DMS 273 treated with DMSO at 0.1 percent for 48 hours (cell line): ENCODE measurements around the gene RGS6.

Source experiments
- DNase-seq: peaks from one replicate; lab custom pipeline; 2025; lab: John Stamatoyannopoulos, UW

RGS6 gene

DNA sequence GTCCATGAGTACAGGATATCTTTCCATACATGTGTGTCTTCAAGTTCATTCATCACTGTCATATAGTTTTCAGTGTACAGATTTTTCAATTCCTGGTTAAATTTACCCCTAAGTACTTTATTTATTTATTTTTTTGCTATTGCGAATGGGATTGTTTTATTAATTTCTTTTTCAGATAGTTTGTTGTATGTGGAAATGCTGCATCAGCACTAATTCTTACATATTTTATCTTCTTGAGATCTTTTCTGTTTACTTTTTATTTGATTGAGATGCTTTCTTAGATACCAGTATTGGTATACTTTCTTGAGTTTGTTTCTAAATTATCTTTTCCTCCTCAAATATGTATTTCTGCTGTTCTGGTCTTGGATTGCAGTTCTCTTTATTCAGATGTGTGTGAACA lies 148.9 kb downstream of the RGS6 start:
- DNase-seq: no peak

DNA sequence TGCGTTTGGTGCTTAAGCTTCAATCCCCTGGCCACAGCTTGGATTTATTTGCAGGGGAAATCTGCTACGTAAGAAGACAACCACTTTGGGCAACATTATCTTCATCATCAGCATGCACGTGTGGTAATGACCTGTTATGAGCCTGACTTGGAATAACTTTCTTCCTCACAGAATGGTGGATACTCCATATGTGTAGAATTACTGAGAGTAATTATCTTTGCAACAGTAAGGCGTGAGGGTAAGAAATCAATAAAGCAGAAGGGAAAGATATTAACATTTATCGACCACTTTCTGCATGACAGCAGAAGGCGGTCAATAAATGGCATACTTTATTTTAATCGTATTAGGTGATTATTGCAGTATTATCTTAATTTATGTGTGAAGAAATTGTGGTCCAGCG lies 152.7 kb downstream of the RGS6 start:
- DNase-seq: no peak

DNA sequence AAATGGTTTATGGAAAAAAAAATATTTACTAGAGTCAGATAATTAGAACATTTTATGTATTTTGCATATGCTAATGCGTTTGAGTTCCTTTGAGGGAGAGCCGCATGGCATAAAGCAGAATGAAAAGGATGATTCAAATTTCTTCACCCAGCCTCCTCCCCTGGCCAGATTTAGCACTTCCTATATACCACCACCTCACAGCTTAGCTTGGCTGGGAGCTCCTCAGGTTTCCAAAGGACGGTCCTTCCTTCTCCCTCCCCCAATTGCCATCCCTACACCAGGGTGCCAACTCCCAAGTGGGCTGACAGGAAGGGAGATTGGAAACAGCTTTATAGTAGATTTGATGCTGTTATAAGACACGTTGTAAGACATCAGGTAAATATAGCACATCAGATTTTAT lies 157.4 kb downstream of the RGS6 start:
- DNase-seq: no peak

DNA sequence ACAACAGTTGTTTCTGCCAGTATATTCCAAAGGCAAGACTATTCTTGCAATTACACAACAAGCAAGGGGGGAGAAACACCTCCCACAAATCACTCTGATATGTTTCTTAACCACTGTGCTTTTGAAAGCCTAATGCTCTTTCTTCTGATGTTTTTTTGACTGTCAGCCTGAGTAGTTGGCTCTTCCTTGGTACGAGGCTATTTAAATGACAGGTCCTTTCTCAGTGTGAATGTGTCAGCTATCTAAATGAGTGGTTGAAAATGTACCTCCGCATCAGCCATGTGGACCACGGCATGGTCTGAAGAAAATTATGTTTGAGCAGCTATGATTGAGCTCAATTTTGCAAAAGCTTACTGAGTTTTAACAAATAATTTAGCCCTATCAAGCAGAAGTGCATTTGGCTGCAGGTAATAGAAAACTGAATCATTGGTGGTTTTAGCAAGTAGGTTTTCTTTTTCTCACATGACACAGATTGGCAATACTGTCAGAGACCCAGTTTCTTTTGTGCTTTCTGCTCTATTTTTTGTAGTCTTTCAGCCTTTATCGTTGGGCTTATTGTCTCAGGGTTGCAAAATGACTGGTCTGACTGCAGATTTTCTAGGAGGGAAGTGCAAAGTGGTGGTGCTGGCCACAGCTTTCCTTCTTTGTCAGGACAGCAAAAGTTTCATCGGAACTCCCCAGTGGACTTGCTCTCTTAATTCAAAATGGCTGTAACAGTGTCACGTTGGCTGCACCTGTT lies 162.8 kb downstream of the RGS6 start:
- no peak for DNase-seq

DNA sequence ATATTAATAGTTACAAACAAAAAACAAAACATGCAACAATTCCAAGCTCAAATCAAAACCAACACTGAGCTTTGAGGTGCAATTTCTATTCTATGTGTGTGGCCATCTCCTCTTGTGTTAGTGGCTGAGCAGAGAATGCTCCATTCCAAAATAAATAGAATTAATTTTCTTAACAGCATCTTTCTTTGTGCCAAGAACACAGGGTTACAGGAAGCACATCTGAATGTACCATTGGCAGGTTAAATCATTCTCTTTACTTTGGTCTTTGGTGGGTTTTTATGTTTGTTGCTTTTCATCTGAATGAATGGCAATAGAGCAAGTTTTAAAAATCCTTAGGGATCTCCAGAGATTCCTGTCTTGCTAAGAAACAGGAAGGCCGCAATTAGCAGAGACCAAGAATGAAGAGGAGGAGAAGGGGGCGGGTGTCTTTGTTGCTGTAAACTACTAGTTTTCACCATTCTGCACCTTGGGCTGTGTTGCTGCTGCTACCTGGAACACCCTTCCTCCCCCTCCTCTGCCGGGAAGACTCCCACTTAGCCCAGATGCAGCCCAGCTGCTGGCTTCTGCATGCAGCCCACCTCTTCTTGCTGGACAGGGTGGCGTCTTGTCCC lies 165.0 kb downstream of the RGS6 start:
- no peak for DNase-seq

DNA sequence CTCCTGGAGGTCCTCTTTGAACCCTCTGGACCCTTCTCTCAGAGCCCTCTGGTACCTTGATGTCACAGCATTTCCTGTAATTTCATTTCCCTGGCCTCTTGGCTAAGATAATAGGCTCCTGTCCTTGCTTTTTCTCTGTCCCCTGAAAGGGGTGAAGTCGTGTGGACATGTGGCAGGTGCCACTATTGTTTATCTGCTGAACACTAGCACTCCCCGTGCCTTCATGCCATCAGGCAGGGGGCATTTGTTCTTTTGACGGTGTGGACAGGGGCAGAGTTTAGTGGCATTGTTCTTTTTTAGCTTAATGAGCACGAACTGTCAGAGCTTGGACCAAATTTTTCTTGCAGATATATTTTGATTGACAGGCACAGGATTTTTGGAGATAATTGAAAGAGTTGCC lies 166.0 kb downstream of the RGS6 start:
- DNase-seq: no peak

DNA sequence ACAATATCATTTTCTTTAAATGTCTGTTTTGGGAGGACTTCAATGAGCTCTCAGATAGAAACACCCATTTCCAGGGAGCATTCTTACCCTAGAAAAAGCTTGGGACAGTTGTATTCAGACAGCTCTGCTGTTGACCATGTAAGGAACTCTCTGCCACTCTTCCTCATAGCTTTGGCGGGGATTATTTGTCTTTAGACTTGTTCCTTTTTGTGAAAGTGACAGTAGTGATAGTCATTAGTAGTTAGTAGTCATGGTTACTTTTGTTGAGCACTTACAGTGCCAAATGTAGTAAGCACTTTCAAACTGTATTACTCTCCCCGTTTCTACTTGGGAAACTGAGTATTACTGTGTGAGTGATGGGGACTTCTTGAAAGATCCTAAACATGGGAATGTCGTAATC lies 167.3 kb downstream of the RGS6 start:
- DNase-seq: no peak

DNA sequence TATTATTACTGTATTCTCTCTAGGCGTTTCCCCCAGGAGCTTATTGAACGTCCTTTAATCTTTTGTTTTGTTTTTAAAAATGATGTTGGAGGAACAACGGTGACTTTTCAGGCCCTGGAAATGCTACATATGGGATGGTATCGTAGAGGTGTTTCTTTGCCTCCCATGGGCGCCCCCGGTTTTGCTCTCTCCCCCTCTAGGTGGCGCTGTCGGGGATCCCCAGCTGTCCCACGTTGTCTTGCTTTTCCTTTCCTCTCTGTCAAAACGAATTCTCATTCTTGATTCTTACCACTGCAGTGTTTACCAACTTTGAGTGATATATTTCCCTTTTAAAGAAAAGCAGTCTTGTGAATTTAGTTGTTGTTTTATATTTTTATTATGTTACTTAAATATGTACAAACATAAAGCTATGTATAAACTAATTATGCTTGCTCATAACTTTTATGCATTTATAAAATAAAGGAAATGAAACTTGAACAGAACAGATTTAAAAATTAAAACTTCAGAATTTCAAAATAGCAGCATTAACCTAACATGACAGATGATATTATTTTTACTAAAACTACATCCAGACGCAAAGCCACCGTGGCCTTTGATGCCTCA lies 171.9 kb downstream of the RGS6 start:
- DNase-seq: no peak

DNA sequence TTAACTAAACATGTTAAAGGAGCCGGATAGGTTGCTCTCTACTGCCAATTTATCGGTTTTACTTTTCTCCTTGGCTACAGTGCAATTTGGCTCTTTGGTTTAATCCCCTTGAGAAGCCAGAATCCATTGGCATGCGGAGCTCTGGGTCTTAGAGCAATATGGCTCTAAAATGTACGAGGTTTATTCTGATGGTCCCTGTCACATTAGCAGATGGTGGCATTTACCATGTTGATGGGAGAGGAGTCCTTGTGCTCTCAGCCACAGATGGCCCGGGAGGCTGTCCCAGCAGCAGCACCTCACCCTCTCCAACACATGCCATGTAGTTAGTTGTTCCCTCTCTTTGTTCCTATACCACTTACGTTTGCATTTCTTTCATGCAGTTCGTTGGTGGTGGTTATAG lies 179.7 kb downstream of the RGS6 start:
- DNase-seq: no peak

DNA sequence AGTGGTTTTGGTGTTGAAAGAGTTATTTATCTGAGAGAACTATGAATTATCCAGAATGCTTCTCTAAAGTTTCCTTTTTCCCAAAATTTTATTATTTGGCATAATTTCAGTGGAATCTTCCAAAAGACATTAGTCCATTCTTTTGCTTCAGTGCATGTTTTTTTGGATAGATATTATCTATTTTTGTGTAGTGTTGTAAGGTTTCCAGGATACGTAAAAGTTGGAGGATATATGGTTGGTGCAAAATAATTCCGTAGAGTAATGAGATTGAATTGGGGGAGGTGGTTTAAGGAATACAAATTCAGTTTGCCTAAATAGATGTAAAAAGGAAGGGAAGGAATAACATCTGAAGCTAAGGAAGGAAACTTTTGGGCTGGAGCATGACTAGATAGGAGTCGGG lies 186.6 kb downstream of the RGS6 start:
- no peak for DNase-seq

DNA sequence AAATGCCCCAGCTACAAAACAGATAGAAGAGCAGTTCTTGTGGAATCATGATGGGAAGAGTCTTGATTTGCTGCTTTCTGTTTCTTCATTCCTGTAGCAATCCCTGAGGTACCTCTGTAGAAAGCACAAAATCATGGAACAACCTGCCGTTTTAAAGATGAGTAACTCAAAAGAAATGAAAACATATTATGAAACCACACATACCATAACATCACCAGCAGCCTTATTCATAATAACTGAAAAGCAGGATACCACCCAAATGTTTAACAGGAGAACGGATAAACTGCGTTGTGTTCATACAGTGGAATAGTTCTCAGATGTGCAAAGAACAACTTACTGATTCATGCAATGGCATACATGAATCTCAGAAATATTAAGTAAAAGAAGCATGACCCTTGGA lies 188.1 kb downstream of the RGS6 start:
- DNase-seq: no peak

DNA sequence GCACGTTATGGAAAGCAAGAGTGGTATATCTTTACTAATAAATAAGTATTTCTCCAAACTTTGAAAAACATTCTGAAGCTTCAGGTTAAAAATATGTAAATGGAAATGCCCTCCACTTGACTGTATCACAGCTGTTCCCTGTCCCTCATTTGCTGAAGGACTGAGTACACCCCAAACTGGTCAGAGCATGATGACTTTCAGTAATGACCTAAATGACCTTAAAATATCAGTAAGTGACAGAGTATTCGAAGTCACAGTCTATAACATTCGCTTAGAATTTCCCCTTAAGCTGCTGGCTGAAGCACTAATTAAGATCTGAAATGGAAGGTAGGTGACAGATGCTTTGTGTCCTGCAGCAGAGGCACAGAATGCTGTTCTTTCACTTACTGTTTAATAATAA lies 191.5 kb downstream of the RGS6 start:
- no peak for DNase-seq

DNA sequence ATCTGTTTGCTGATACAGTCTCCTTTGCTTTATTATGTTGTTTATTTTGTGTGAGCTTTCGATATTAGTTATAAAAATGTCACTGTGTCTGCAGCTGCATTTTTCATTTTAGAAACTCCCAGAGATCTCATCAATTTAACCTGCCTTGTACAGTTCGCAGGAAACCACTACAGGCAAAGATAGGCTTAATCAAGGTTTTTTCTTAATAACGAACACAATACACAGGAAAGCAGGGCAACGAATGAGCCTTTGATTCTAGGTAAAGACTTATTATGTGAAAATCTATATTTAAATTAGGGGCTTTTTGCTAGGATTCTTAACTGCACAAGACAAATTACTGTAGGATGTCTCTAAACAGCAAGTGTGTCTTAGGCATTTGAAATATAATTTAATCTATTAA lies 191.9 kb downstream of the RGS6 start:
- no peak for DNase-seq

DNA sequence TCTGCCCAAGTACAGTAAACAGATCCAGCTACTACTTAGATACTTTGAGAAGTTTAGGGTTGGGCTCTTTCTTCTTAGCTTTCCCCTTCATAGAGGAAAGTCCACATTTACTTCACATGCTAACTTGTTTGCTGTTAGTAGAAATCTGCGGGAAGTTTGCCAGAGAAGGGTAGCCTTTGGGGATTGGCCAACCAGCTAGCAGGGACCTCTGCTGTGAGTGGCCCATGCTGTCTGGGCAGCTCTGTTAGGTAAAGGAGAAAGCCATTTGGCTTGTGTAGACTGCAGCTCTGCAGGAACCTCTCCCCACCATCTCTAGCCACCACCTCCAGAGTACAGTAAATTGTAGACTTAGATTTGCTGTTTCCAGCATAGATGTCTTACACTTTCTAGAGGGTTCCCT lies 193.9 kb downstream of the RGS6 start:
- DNase-seq: no peak

DNA sequence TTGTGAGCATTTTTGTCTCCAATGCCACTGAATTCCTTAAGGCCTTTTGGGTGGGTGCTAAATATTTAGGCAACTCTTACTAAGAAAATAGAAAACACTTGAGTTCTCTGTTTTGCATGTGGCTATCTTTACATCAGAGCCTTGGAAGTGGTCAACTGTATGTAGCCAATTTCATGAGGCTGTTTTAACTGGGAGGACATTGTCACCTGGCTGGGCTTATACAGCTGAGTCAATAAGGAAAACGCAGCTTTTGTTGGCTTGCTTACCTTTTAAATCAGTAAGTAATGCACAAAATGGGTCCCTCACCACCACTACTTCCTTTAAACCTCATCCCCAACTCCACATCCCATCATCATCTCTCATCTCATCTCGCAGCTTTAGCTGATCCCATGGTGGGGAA lies 194.3 kb downstream of the RGS6 start:
- DNase-seq: no peak

DNA sequence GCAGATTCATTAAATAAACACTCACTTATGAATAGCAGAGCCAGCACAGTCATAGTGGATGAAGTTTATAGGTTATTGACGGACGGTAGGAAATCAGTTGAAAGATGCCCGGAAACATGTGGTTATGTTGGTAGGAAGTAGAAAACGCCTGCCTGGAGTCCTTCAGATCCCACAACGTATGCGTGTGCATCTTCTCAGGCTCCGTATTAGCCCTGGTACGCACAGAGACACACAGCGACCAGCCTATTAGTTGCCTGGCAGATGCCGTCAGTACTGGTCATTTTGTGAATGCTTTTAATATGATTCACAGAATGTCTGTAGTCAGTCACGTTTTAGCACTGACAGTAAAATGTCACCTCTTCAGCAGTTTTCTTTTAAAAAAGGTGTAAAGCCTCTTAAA lies 196.4 kb downstream of the RGS6 start:
- DNase-seq: no peak

DNA sequence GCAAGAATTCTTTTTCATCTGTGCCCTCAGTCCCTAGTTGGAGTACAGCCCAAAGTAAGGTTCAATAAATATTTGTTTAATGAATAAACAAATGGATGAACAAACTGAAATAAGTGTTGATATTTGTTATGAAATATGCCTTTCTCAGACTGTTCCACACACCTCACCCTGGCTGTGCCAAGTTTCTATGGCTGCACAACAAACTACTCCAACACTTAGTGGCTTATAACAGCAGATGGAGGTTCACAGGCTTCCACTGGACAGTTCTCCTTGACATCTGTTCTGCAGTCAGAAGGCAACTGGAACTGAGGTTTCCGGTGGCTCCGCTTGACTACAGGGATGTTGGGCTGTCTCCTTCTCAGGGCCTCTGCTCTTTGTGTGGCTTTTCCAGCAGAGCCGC lies 197.1 kb downstream of the RGS6 start:
- DNase-seq: no peak

DNA sequence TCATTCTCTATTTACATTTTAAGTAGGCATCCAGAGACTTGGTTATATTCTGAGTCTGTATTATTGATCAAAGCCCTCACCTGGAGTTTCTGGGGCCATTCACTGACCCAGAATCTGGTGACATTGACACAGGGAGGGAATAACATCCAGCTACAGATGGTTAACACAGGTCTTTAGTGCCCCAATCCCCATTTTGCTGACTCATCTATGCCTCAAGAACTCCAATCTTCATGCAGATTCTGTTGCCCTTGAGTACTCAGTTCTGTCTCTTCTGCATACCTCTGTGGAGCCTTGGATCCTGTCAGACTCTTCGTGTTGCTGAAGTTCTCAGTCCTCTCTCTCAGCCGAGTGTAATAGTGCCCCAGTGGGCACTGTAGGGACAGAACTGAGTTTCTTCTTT lies 208.9 kb downstream of the RGS6 start:
- DNase-seq: no peak

DNA sequence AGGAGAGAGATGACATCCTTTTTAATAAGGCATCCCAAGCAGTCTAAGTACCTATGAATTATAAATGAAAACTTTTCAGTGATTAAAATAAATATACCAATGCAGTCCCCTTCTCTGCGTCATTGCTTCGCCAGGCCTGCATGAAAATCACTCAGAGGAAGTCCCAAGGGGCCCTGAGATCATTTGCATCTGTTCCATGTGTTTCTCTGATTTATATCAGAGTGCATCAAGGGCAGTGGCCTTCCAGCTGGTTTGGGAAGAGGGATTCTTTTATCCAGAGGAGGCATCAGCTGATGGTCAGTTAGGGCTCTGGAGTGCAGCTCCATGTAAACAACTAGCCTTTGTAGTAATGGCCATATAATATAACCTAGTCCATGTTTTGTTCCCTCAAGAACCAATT lies 210.1 kb downstream of the RGS6 start:
- no peak for DNase-seq

DNA sequence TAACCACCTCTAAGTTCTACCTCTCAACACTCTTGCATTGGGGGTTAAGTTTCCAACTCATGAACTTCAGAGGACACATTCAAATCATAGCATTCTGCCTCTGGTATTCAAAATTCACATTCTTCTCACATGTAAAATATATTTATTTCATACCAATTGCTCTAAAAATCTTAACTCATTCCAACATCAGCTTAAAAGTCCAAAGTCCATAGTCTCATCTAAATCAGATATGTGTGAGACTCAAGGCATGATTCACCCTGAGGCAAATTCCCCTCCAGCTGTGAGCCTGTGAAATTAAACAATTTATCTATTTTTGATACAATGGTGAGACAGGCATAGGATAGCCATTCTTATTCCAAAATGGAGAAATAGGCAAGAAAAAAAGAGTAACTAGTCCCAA lies 214.0 kb downstream of the RGS6 start:
- DNase-seq: no peak

DNA sequence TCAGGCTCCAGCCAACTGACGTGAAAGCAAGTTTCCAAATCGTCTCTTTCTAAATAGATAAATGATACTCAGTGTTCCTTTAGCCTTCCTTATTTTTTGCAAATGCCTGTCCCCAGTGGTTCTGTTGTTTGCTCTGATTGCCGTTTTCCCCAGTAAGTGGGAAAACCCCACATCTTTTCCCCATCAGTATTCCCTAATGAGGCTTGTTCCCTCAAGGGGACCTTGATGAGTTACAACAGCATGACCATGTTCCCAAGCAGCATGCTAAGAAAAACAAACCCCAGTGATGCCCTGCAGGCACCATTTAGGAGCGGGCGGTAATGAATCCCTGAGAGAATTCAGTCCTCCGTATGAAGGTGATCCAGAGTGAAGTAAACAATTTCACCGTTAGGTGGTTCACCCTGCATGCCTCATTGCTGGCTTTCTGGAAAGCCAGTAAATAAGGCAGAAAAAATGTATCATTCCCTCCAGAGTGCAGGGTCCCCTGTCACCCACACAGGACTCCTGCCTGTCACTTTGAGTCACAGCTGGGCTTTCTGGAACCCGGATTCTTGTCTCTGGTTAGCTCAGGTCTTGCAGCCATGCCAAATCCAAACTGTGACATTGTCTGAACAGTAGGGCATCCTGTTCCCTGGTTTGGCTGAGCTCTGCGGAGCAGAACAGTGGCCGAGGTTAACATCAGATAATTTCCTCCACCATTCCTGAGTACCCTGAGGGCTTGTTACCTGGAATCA lies 222.6 kb downstream of the RGS6 start:
- no peak for DNase-seq

DNA sequence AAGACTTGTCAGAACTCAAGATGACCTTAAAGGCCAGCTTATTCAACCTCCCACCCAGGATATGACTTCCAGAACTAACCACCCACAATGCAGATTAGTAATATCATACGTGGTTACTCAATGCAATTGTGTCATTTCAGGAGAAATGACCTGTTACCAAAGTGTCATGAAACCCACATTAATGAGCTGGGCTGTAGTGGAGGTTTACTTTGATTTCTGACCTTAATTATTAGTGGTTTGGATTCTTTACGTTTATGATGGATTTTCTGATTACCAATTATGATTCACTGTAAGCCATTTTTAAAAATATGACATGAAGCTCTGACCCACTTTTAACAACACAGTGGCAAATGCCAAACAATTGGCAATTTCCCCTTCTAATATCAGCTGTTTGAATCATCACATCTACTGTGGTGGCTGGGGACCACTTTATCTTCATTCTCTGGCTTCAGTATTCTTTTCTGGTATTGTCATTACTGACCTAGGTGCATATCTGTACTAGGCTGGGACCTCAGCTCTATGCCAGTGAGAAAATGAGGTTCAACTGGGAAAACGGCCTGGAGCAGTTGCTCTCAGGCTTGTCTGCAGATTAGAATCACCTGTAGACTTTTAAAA lies 223.3 kb downstream of the RGS6 start:
- DNase-seq: no peak
